A549 (cell line): ENCODE measurements around the gene GATA3. TPM values are rescaled to one million over a fixed set of nuclear protein-coding genes. Genes with fewer than 3 reads are reported as not detected.

Experiments
- ATAC-seq, 2 experiments: fragments of 200-7000 bp in 1 of 2; fragments of >200 bp in 1 of 2; cut with Nextera tagmentation in 1 of 2; cut with Tn5 transposase in 1 of 2; 3 replicates each; pipeline versions ENCODE4 v1.8.0 to v1.9.1; 2018 to 2020; ENCODE audit warnings: mild to moderate bottlenecking in 1 of 2, moderate library complexity in 1 of 2
- CTCF ChIA-PET: fragments of 300-600 bp; sonication (Branson Sonifier 250); formaldehyde crosslinking; extraction: SDS; loops from one replicate; lab custom pipeline; 2021; ENCODE audit warnings: antibody characterized with exemption, inconsistent platforms; lab: Yijun Ruan, JAX
- POLR2A ChIA-PET: fragments of 350-600 bp; formaldehyde crosslinking; extraction: SDS; loops from one replicate; lab custom pipeline; 2021; ENCODE audit warnings: antibody characterized with exemption, inconsistent platforms; lab: Yijun Ruan, JAX
- DNase-seq, 2 experiments: peaks; one replicate each; pipeline versions ENCODE4 v3.0.0 to v3.0.0-alpha.2; 2011 to 2016; ENCODE audit warnings: low read depth in 1 of 2, low spot score in 1 of 2
- FAIRE-seq: peaks from 2 replicates; lab custom pipeline; 2011; peaks lifted over from hg19 to GRCh38; lab: Jason Lieb, UNC
- H3K27ac ChIP-seq, 2 experiments: fragments of >200 bp; sonication (Bioruptor Twin); formaldehyde crosslinking; 3 replicates each; pipeline ENCODE4 v1.5.1; 2016 to 2017
- H3K4me1 ChIP-seq: fragments of >200 bp; sonication (Bioruptor Twin); formaldehyde crosslinking; 3 replicates; pipeline ENCODE4 v1.6.1; 2016
- H3K4me2 ChIP-seq: fragments of >200 bp; sonication (Bioruptor Twin); formaldehyde crosslinking; 3 replicates; pipeline ENCODE4 v1.6.1; 2016
- H3K4me3 ChIP-seq: fragments of >200 bp; sonication (Bioruptor Twin); formaldehyde crosslinking; 3 replicates; pipeline ENCODE4 v1.5.1; 2016
- H3K9me3 ChIP-seq: fragments of >200 bp; sonication (Bioruptor Twin); formaldehyde crosslinking; 3 replicates; pipeline ENCODE4 v1.6.1; 2016
- ATOH8 ChIP-seq: fragments of 250-450 bp; sonication (Bioruptor Pico); IDR thresholded peaks from 2 replicates; pipeline ENCODE4 v1.5.0; 2020; ENCODE audit warnings: low read depth, mild to moderate bottlenecking, moderate library complexity
- BHLHE40 ChIP-seq: IDR thresholded peaks from 2 replicates; pipeline ENCODE4 v1.6.1; 2012; ENCODE audit warnings: low read depth, low read length, inconsistent platforms
- E2F6 ChIP-seq: IDR thresholded peaks from 2 replicates; pipeline ENCODE4 v1.6.1; 2012; ENCODE audit warnings: low read depth, borderline replicate concordance
- EHF ChIP-seq: fragments of 250-450 bp; sonication (Bioruptor Pico); IDR thresholded peaks from 2 replicates; pipeline ENCODE4 v1.5.0; 2020; ENCODE audit warnings: mild to moderate bottlenecking
- GATA3 ChIP-seq: IDR thresholded peaks from 2 replicates; pipeline ENCODE4 v1.6.1; 2012; ENCODE audit warnings: borderline replicate concordance
- HOXB5 ChIP-seq: fragments of 250-450 bp; sonication (Bioruptor Pico); IDR thresholded peaks from 2 replicates; pipeline ENCODE4 v1.5.0; 2020; ENCODE audit warnings: mild to moderate bottlenecking, moderate library complexity
- JUN ChIP-seq, 2 experiments: fragments of >200 bp; sonication (Bioruptor Twin); formaldehyde crosslinking; IDR thresholded peaks; 2 replicates in 1 of 2; 3 replicates in 1 of 2; pipeline ENCODE4 v1.6.1; 2016 to 2017
- NPAS2 ChIP-seq: fragments of 250-450 bp; sonication (Bioruptor Pico); IDR thresholded peaks from 2 replicates; pipeline ENCODE4 v1.8.0; 2022; ENCODE audit warnings: mild to moderate bottlenecking, moderate library complexity, borderline replicate concordance
- NR3C1 ChIP-seq: fragments of >200 bp; sonication (Bioruptor Twin); formaldehyde crosslinking; IDR thresholded peaks from 3 replicates; pipeline ENCODE4 v1.6.1; 2017
- PBX3 ChIP-seq: IDR thresholded peaks from 2 replicates; pipeline ENCODE4 v1.6.1; 2012
- POLR2A ChIP-seq: IDR thresholded peaks from 2 replicates; pipeline ENCODE4 v1.6.1; 2012; ENCODE audit warnings: mild to moderate bottlenecking, low read length
- POLR2AphosphoS2 ChIP-seq: conservative IDR thresholded peaks from 2 replicates; pipeline ENCODE4 v1.6.1; 2012; ENCODE audit warnings: low read length, improper control_type of control experiment, inconsistent platforms
- RARB ChIP-seq: fragments of 250-450 bp; sonication (Bioruptor Pico); IDR thresholded peaks from 2 replicates; pipeline ENCODE4 v1.8.0; 2021; ENCODE audit warnings: mild to moderate bottlenecking, moderate library complexity
- RCOR1 ChIP-seq: fragments of 150-350 bp; IDR thresholded peaks from 2 replicates; pipeline ENCODE4 v1.6.1; 2014; ENCODE audit warnings: antibody characterized with exemption, low read length, low read depth
- REST ChIP-seq: fragments of 200-600 bp; sonication (generic); IDR thresholded peaks from 2 replicates; pipeline ENCODE4 v1.6.1; 2016; ENCODE audit warnings: antibody characterized with exemption, mild to moderate bottlenecking, moderate library complexity
- RFX5 ChIP-seq: fragments of 450-650 bp; IDR thresholded peaks from 2 replicates; pipeline ENCODE4 v1.7.1; 2014; ENCODE audit warnings: antibody characterized with exemption, mild to moderate bottlenecking, moderate library complexity
- TFCP2L1 ChIP-seq: fragments of 250-450 bp; sonication (Bioruptor Pico); IDR thresholded peaks from 2 replicates; pipeline ENCODE4 v1.5.0; 2021; ENCODE audit warnings: mild to moderate bottlenecking
- ZSCAN20 ChIP-seq: fragments of 250-450 bp; sonication (Bioruptor Pico); IDR thresholded peaks from 2 replicates; pipeline ENCODE4 v1.8.0; 2022; ENCODE audit warnings: mild to moderate bottlenecking, moderate library complexity
- WGBS: methylation state at CpG from one replicate; pipeline ENCODE4 v1.1.6; 2017; ENCODE audit errors: missing lambda C conversion rate; 5-methylcytosine and 5-hydroxymethylcytosine counted together
- polyA plus RNA-seq, 4 experiments: library from polyadenylated mRNA; depleted of rRNA in 3 of 4; stranded (reverse); fragments of >200 nt; fragmentation: RNase III in 1 of 4; extraction: RNeasy Plus Mini Kit Qiagen cat#74134 plus additional on column Dnase treatment in 1 of 4; gene quantifications; 2 replicates in 3 of 4; 3 replicates in 1 of 4; pipeline ENCODE4 v1.2.3, GENCODE V29; 2011 to 2017

Gene GATA3
- polyA plus RNA-seq, 2 of the 4 experiments (the other 2 are of a cell fraction) = 1.3 to 3.5 TPM

GRCh38 chr10:8040651-8041050, 13.8 kb upstream of the GATA3 start (continued):
- TF ChIP-seq ATOH8 = no peak

GRCh38 chr10:8041284-8041991, 13.1 kb upstream of the GATA3 start:
- DNase-seq (no peak), ATAC-seq (no peak), FAIRE-seq (no peak)
- 44% methylated on average over 10 of the region's 10 CpGs for WGBS
- TF ChIP-seq POLR2AphosphoS2 = no peak
- TF ChIP-seq JUN (IDR thresholded peaks at IDR 0.05) = no peak
- TF ChIP-seq EHF (CRISPR knock-in tag) = no peak
- no peak for TF ChIP-seq E2F6
- TF ChIP-seq NPAS2 = no peak
- TF ChIP-seq PBX3 = no peak
- TF ChIP-seq RCOR1 = no peak
- TF ChIP-seq RFX5 = no peak
- TF ChIP-seq ZSCAN20 (CRISPR knock-in tag) = no peak
- TF ChIP-seq NR3C1 = no peak
- TF ChIP-seq REST = no peak
- no peak for TF ChIP-seq GATA3
- TF ChIP-seq HOXB5 (CRISPR knock-in tag) = no peak
- TF ChIP-seq RARB (CRISPR knock-in tag) = no peak
- TF ChIP-seq TFCP2L1 (CRISPR knock-in tag) = no peak
- TF ChIP-seq, all 56 proteins: peak for 0
- Histone ChIP-seq H3K4me2 (no peak overlapping the region), H3K4me1 (peaks cover 16% of the 10 kb centered on the region; the same call in 1 of the 3 replicates), H3K4me3 (no peak overlapping the region), H3K27ac (no peak overlapping the region), H3K9me3 (no peaks in the 10 kb centered on the region)
- CTCF ChIA-PET = interaction anchor here (2.3 kb wide), 1 partner anchor 12 kb away, joined by 7 read pairs; no protein-coding TSS in a partner anchor
- POLR2A ChIA-PET = no interaction called here

- Histone ChIP-seq H3K4me3 (no peak overlapping the region), H3K4me1 (peaks cover 9% of the 10 kb centered on the region; the same call in 1 of the 3 replicates), H3K9me3 (no peaks in the 10 kb centered on the region), H3K4me2 (no peak overlapping the region), H3K27ac (no peak overlapping the region)
- POLR2A ChIA-PET = no interaction called here
- no peak for FAIRE-seq
- CTCF ChIA-PET = interaction anchor here (1.1 to 2.3 kb wide), 2 partner anchors 11 to 168 kb away, joined by 3 to 7 read pairs; no protein-coding TSS in a partner anchor
- TF ChIP-seq POLR2A (0 out of 2 replicates have a peak, but pooled peaks have one; percentile 9), BHLHE40 (no peak)
- no peak for DNase-seq
- WGBS = 58% methylated on average over 16 of the region's 17 CpGs
- ATAC-seq = no peak
Observed at GRCh38 chr10:8041992-8042720, 12.3 kb upstream of the GATA3 start.
